ENCODE measurements around the gene U2AF2.

GRCh38 chr19:55692681-55693081 is 37.8 kb downstream of the U2AF2 start:
- TF ChIP-seq POLR2A (IDR thresholded peaks at IDR 0.05) = no peak
- no peak for TF ChIP-seq CTCF (IDR thresholded peaks at IDR 0.05 in 4 of 5, conservative IDR thresholded peaks at IDR 0.05 in 1 of 5)

Data from gastrocnemius medialis (tissue), 4 donors.